GM12891 (cell line): ENCODE measurements around the gene BPIFB4.

Experiments
- DNase-seq: peaks from one replicate; pipeline ENCODE4 v3.0.0; 2011; ENCODE audit warnings: low spot score; ENCODE audit not compliant: insufficient read length
- FAIRE-seq: peaks from 2 replicates; lab custom pipeline; 2011; peaks lifted over from hg19 to GRCh38; lab: Jason Lieb, UNC
- PAX5 ChIP-seq: IDR thresholded peaks from 2 replicates; pipeline ENCODE4 v1.6.1; 2011; ENCODE audit warnings: low read length, moderate library complexity, mild to moderate bottlenecking; ENCODE audit not compliant: insufficient read depth, severe bottlenecking
- POLR2A ChIP-seq: IDR thresholded peaks from 2 replicates; pipeline ENCODE4 v1.6.1; 2011; ENCODE audit warnings: low read depth, low read length, control low read depth
- POLR2AphosphoS5 ChIP-seq: IDR thresholded peaks from 2 replicates; pipeline ENCODE4 v1.6.1; 2011; ENCODE audit warnings: low read depth, low read length, control low read depth
- POU2F2 ChIP-seq: IDR thresholded peaks from 2 replicates; pipeline ENCODE4 v1.6.1; 2011; ENCODE audit warnings: low read depth, mild to moderate bottlenecking, control low read depth, low read length, moderate library complexity
- SPI1 ChIP-seq: IDR thresholded peaks from 2 replicates; pipeline ENCODE4 v1.6.1; 2011; ENCODE audit warnings: low read depth, low read length, control low read depth
- TAF1 ChIP-seq: IDR thresholded peaks from 2 replicates; pipeline ENCODE4 v1.6.1; 2011; ENCODE audit warnings: low read depth, low read length, control low read depth

BPIFB4 gene

GRCh38 chr20:33059136-33059535, 20.3 kb upstream of the BPIFB4 start:
- FAIRE-seq (no peak), DNase-seq (no peak)
- TF ChIP-seq POU2F2: no peak

DNA sequence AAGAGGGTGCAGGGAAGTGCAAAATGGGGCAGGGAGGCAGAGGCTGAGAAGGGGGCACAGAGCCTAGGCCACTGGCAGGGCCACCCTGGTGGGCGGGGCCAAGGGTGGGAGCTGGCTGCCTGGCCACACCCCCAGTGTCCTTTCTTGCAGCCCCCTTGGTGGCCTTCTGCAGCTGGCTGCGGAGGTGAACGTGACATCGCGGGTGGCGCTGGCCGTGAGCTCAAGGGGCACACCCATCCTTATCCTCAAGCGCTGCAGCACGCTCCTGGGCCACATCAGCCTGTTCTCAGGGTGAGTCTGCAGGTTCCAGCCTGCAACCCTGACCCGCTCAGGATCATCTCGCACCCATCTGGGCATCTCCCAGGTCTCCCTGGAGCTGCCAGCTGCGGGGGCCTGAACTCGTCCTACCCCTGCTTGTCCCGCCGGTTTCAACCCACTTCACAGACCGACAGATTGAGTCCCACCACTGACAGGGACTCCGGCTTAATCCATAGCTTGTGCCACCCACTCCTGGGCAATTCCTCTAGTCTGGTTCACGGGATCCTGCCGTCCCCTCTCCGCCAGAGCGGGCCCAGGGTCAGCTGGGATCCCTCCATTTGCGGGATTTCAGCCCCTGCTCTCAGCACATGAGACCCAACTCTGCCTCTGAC, 19.6 kb upstream of the BPIFB4 start:
- no peak for TF ChIP-seq PAX5
- TF ChIP-seq POLR2AphosphoS5: no peak
- TF ChIP-seq SPI1: no peak
- no peak for TF ChIP-seq POU2F2
- TF ChIP-seq POLR2A: no peak
- TF ChIP-seq TAF1: no peak
- FAIRE-seq (no peak), DNase-seq (no peak)

- FAIRE-seq (no peak), DNase-seq (no peak)
- TF ChIP-seq TAF1 (no peak), POLR2A (no peak), POLR2AphosphoS5 (no peak), POU2F2 (no peak), SPI1 (no peak), PAX5 (no peak)
Measured at GRCh38 chr20:33061658-33062028, 17.8 kb upstream of the BPIFB4 start.

GRCh38 chr20:33062105-33062824, 17.2 kb upstream of the BPIFB4 start:
- DNase-seq (no peak), FAIRE-seq (no peak)
- TF ChIP-seq POLR2AphosphoS5 (no peak), PAX5 (no peak), POLR2A (no peak), SPI1 (no peak), TAF1 (no peak), POU2F2 (no peak)

DNA sequence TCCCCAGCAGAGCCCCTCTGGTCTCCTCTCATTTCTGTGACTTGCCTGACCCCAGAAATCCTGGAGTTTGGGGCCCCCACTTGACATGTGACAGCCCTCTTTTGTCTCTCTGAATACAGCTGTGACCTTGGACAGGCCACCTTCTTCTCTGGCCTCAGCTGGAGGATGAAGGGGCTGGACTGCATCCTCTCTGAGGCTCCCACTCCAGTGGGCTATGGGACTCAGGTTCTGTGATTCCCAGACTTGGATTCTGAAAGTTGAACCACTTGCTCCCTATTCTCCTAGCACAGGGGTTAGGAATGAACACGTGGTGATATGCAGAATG, 16.7 kb upstream of the BPIFB4 start:
- no peak for FAIRE-seq

DNA sequence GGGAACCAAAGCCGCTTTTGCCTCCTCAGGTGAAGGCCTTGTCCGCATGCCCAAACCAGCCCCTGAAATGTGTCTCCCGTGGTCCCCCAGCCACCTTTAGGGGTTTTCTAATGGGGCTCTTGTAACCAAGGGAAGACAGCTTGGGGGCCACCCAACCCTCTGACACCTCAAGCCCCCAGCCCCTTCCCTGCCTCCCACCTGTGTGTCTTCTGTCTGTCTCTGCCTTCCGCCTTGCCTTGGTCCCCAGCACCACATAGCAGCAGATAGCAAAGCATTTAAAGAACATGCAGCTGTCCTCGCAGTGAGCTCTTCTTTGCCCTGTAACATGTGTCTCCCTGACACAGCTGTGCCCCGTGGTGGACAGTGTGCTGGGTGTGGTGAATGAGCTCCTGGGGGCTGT, 16.2 kb upstream of the BPIFB4 start:
- no peak for DNase-seq
- TF ChIP-seq TAF1: no peak
- TF ChIP-seq POU2F2: no peak
- TF ChIP-seq SPI1: no peak
- TF ChIP-seq POLR2A: no peak
- FAIRE-seq: no peak

More for the DNA sequence above, 16.7 kb upstream of the BPIFB4 start:
- TF ChIP-seq SPI1: no peak
- TF ChIP-seq POLR2AphosphoS5: no peak
- no peak for TF ChIP-seq POLR2A
- TF ChIP-seq PAX5: no peak
- no peak for TF ChIP-seq TAF1
- no peak for TF ChIP-seq POU2F2
- DNase-seq: no peak

- no peak for TF ChIP-seq TAF1
- TF ChIP-seq SPI1: no peak
- no peak for TF ChIP-seq POLR2A
- no peak for TF ChIP-seq POLR2AphosphoS5
- no peak for TF ChIP-seq POU2F2
- no peak for TF ChIP-seq PAX5
- DNase-seq (no peak), FAIRE-seq (no peak)
Measured at GRCh38 chr20:33064572-33065287, 14.7 kb upstream of the BPIFB4 start.

DNA sequence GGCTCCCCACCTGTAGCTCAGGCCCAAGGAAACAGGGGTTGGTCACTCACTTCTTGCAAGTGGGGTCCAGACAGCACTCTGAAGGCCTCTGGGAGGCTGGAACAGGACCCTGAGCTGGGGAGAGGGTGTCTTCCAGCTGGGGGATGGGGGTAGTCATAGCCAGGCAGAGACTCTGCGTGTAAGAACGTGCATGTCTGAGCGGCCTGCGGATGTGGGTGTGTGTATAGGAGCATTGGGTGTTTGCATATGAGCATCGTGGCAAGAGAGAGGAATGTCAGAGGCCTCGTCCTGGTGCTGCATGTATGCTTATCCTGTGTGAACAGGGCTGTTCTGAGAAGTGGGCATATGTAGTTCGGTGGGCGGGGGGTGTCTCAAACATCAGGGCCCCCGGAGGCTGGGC, 13.7 kb upstream of the BPIFB4 start:
- DNase-seq: no peak
- no peak for TF ChIP-seq PAX5
- TF ChIP-seq POU2F2: no peak
- no peak for TF ChIP-seq POLR2AphosphoS5

DNA sequence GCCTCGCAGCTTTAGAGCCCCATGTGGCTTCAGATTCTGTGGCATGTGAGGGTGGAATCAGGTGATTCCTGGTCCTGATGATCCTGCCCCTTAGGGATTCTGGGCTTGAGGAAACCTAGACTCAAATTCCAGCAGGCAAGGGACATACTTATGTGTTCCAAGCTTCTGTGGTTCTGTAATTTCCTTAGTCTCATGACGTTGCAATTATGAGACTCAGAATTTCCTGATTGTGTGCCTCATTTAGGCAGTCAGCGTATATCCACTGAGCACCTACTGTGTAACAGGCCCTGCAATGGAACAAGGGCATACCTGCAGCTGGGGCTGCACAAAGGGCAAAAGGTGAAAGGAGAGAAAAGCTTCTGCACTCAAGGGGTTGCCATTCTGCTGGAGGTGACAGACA, 11.6 kb upstream of the BPIFB4 start:
- no peak for TF ChIP-seq POLR2A
- no peak for TF ChIP-seq POU2F2
- no peak for TF ChIP-seq POLR2AphosphoS5
- no peak for TF ChIP-seq TAF1
- TF ChIP-seq PAX5: no peak
- TF ChIP-seq SPI1: no peak
- DNase-seq (no peak), FAIRE-seq (no peak)

More for the DNA sequence above, 13.7 kb upstream of the BPIFB4 start:
- no peak for FAIRE-seq
